ENCODE measurements around the gene WAS. TPM values are rescaled to one million over a fixed set of nuclear protein-coding genes. Genes with fewer than 3 reads are reported as not detected.

Gene WAS
- total RNA-seq = 0.16 TPM in 1 of 2 replicates, not detected in the other

DNA sequence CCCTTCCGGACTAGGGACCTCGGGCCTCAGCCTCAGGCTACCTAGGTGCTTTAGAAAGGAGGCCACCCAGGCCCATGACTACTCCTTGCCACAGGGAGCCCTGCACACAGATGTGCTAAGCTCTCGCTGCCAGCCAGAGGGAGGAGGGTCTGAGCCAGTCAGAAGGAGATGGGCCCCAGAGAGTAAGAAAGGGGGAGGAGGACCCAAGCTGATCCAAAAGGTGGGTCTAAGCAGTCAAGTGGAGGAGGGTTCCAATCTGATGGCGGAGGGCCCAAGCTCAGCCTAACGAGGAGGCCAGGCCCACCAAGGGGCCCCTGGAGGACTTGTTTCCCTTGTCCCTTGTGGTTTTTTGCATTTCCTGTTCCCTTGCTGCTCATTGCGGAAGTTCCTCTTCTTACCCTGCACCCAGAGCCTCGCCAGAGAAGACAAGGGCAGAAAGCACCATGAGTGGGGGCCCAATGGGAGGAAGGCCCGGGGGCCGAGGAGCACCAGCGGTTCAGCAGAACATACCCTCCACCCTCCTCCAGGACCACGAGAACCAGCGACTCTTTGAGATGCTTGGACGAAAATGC, at the start of gene WAS:
WAS (plus strand) TSS at position 389 of the 572 bp plus-strand sequence; CDS start at position 444, 55 bp downstream.

DNA sequence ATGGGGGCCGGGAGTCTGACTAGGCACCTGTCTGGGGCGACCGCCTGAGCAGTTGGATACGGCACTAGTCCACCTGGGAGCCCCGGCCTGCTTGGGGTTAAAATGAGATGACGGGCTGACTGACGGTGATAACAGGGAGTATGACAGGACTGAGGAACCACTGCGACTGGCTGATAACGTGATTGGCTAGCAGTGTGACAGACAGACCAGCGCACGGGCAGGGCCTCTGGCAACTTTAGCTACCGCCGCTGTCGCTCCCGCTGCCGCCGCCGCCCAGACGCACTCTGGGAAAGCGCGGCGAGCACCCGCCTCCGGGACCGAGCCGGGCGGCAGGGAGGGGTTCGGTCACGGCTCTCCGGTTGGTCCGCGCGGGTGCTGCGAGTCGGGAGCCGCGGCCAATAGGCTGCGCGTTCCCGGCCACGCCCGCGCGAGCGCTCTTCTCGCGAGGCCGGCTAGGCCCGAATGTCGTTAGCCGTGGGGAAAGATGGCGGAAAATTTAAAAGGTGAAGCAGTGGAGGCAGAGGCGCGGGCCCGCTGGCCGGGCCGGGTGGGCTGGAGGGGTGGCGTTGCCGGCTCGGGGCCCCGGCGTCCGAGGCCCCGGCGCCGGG, 12.8 kb downstream of the WAS start, which contains the start of gene SUV39H1:
SUV39H1 (plus strand) TSS at position 434 of the 608 bp plus-strand sequence; CDS start at position 485, 51 bp downstream.

Other genes starting within 250 kb of the WAS start
- gene SLC38A5, start 213.5 kb upstream of the WAS start, total RNA-seq = 146 and 167 TPM in 2 replicates
- 109 and 125 TPM in 2 replicates for gene FTSJ1, start 207.6 kb upstream of the WAS start, total RNA-seq
- 38.1 and 63.6 TPM in 2 replicates for gene PORCN, start 174.8 kb upstream of the WAS start, total RNA-seq
- 198 and 217 TPM in 2 replicates for gene EBP, start 162.0 kb upstream of the WAS start, total RNA-seq
- 8.7 and 11.5 TPM in 2 replicates for gene TBC1D25, start 144.1 kb upstream of the WAS start, total RNA-seq
- gene RBM3, start 109.3 kb upstream of the WAS start, total RNA-seq = 161 and 180 TPM in 2 replicates
- gene WDR13, start 86.3 kb upstream of the WAS start, total RNA-seq = 93.5 and 146 TPM in 2 replicates
- gene SUV39H1, start 12.9 kb downstream of the WAS start, total RNA-seq = 6.3 and 21.6 TPM in 2 replicates
- not detected in 2 replicates for gene GLOD5, start 77.9 kb downstream of the WAS start, total RNA-seq
- gene GATA1, start 102.8 kb downstream of the WAS start, total RNA-seq = not detected in 2 replicates
- gene HDAC6, start 118.3 kb downstream of the WAS start, total RNA-seq = 26.1 and 29.4 TPM in 2 replicates
- gene ERAS, start 142.7 kb downstream of the WAS start, total RNA-seq = not detected in 2 replicates
- 7.1 and 10.5 TPM in 2 replicates for gene PCSK1N, start 151.8 kb downstream of the WAS start, total RNA-seq
- gene TIMM17B, start 214.0 kb downstream of the WAS start, total RNA-seq = 71.7 and 75.1 TPM in 2 replicates
- gene PQBP1, start 214.1 kb downstream of the WAS start, total RNA-seq = 49.7 and 69.4 TPM in 2 replicates
- 22.4 and 28.7 TPM in 2 replicates for gene SLC35A2, start 227.8 kb downstream of the WAS start, total RNA-seq
- 9.4 and 14.8 TPM in 2 replicates for gene PIM2, start 235.2 kb downstream of the WAS start, total RNA-seq

All from hair follicular keratinocyte (primary cell).